HG03558 (cell line): Measurements from ENCODE around the gene ATG16L1.

Experiments used
- ATAC-seq: cut with Tn5 transposase; IDR thresholded peaks from one replicate; pipeline ENCODE4 v1.9.1; 2021; ENCODE audit warnings: moderate number of reproducible peaks; ENCODE audit not compliant: unreplicated experiment; ENCODE audit errors: extremely low read depth

The ATG16L1 gene

GRCh38 chr2:233281992-233282603, 30.6 kb downstream of the ATG16L1 start:
- no peak for ATAC-seq

- no peak for ATAC-seq
Observed at GRCh38 chr2:233285921-233286320, 34.4 kb downstream of the ATG16L1 start.

DNA sequence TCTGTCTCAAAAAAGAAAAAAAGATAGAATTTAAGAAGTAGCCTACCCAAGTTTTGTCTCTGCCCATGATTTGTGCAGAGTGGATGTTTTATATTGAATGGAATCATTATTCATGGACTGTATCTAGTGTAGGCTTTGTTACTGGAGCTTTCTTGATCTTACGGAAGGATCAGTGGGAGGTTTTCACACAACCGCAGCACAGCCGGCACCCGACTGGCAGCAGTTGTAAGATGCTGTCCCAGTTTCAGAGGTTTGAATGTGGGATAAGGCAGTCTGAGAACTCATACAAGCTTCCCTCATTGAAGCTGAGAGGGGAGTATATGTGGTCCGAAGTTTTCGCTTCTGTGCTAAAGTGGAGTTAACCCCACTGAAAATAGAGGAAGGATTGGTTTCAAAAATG, 36.4 kb downstream of the ATG16L1 start:
- ATAC-seq = no peak

DNA sequence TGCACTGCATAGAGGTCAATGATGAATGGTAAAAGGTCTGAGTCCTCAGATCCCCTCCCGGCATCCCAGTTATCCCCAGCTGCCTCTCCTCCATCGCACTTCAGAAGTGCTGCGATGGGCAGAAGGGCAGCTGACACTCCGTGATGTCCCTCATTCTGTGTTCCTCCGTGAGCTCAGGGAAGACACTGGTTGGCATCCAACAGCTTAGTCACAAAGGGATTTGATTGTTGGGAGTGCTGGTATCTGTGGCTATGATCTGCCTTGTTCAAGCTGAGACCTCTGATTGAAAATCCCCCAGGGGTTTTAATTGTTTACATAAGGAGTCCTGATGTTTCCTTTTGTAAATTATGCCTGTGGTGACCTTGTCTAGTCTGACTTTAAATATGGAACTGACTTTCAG, 37.2 kb downstream of the ATG16L1 start:
- no peak for ATAC-seq

- ATAC-seq = no peak
Observed at GRCh38 chr2:233289648-233290047, 38.2 kb downstream of the ATG16L1 start.

DNA sequence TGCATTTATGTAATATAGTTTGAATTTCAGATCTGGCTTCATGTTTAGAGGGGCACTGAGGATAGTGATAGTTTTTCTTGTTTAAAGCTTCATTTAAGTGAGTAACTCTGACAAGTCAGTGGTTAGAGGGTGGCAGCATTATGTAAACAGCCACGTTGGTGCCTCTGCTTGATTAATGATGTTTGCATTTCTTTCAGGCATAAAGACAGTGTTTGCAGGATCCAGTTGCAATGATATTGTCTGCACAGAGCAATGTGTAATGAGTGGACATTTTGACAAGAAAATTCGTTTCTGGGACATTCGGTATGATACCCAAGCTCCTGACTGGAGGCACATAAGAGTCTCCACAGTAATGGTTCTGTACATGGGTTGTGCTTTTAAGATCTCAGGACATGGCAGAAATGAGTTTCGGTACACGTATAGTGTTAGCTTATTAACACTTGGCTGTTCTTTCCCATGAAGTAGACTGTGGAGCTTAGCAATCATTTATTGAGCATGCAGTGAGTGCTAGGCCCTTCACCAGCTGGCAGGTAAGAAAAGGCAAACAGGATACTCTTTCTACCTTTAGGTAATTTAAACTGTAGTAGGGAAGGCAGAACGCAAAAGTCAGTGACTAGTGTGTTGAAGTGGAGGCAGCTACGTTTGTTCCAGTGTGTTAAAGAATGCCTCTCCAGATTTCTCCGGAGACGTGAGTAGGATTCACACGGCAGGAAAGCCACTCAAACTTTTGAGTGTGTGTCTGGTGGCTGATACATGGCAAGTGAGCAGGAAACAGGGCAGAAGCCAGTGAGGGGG, 38.8 kb downstream of the ATG16L1 start:
- no peak for ATAC-seq

DNA sequence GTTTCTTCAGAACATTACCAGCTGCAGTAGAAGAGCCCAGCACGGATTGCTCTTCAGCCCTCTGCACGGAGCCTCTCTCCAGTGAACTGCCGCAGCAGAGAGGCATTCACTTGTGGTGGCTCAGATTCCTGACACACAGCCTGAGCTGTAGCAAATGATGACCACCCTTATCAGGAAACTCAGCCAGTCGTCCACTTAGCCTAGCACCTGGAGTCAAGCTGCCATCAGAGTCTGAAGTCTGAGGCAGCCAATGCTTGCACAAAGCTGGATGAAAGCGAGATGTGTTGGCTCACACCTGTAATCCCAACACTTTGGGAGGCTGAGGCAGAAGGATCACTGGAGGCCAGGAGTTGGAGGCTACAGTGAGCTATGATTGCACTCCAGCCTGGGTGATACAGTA, 44.4 kb downstream of the ATG16L1 start:
- no peak for ATAC-seq

DNA sequence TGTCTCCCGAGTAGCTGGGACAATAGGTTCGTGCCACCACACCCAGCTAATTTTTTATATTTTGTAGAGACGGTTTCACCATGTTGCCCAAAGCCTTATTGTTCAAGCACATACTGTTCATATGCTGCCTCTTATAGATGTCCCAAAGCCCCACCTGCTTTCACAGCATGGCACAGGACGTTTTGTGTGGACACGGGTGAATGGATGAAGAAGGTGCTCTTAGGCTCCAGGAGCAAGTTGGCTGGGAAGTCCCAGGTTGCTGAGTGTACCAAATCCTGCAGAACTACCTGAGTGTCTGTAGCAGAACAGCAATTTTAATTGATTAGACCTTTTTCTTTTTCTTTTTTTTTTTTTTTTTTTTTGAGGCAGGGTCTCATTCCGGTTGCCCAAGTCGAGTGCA, 45.6 kb downstream of the ATG16L1 start:
- no peak for ATAC-seq

GRCh38 chr2:233300401-233300800, 48.9 kb downstream of the ATG16L1 start:
- ATAC-seq = no peak

GRCh38 chr2:233301248-233301647, 49.8 kb downstream of the ATG16L1 start:
- no peak for ATAC-seq

GRCh38 chr2:233301811-233302210, 50.3 kb downstream of the ATG16L1 start:
- ATAC-seq = no peak

GRCh38 chr2:233303252-233303651, 51.8 kb downstream of the ATG16L1 start:
- ATAC-seq = no peak

GRCh38 chr2:233307565-233307964, 56.1 kb downstream of the ATG16L1 start, which contains the start of gene SAG:
Gene SAG (plus strand): TSS chr2:233307816. CDS start chr2:233309190, 1,374 bp downstream.
- ATAC-seq = no peak

DNA sequence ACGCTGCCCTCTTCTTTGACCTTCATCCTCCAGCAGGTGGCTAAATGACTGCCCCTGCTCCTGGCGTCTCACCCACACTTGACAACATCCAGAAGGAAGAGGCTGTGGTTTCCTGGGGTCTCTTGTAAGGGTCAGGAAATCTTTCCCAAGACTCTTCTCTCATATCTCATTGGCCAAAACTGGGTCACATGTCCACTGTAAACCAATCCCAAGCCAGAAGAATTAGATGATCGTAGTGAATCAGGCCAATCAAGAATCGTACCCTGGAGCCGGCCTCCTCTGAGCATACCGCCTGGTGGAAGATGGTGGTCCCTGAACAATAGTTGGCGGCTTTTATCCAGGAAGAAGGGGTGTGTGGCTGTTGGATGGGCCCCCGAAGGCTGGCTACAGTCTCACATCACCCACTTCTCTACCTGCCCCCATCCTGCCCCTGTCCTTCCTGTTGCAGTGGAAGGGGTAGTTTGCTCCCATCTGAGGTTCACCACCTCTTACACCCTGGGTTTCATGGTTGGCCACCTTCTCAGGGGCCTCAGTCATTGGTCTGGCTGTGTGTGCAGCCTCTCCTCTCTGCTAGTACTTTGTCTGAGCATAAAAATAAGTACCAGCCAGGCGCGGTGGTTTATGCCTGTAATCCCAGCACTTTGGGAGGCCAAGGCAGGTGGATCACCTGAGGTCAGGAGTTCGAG, 59.9 kb downstream of the ATG16L1 start:
- ATAC-seq = no peak

DNA sequence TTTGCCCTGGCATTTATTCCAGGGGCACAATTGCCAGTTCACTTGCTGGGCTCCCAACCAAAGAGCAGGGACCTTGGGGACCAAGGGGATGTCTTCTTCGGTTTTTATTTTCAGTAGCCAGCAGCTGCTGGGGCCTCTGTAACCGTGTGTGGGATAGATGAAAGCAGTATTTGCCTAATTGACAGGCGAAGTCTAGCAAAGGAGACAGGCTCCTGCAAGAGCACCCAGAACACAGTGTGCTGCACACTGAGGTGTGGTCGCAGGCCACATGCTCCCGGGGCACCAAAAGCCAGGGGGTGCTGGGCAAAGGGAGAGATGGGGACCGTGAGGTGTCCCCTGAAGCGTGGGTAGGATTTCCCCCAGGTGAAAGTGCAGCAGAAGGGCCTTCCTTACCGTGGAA, 61.4 kb downstream of the ATG16L1 start:
- no peak for ATAC-seq

- no peak for ATAC-seq
Observed at GRCh38 chr2:233314180-233314925, 62.9 kb downstream of the ATG16L1 start.

DNA sequence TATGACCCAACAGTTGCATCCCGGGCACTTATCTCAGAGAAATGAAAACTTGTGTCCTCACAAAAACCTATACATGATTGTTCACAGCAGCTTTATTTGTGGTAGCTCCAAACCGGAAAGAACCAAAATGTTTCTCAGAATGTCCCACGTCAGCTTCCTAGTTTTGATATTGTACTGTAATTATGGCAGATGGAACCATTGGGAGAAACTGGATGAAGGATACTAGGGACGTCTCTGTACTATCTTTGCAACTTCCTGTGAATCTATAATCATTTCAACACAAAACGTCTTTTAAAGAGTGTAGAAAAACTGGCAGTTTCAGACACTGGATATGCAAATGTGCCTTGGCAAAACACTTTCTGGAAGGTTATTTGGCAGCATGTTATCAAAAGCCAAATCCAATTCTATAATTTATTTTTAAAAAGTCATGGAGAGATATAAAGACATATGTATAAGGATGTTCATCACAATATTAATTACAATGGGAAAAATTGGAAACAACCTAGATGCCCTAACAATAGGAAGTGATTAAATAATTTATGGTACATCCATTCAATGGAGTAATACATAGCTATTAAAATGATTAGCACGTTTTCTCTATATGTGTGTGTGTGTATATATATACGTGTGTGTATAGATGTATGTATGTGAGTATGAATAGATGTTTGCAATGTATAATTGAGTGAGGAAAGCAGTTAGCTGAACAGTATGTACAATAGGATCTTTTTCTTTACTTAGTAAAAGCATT, 65.9 kb downstream of the ATG16L1 start:
- no peak for ATAC-seq

- ATAC-seq = no peak
Observed at GRCh38 chr2:233319256-233319655, 67.8 kb downstream of the ATG16L1 start.

GRCh38 chr2:233320470-233320869, 69.0 kb downstream of the ATG16L1 start:
- no peak for ATAC-seq

DNA sequence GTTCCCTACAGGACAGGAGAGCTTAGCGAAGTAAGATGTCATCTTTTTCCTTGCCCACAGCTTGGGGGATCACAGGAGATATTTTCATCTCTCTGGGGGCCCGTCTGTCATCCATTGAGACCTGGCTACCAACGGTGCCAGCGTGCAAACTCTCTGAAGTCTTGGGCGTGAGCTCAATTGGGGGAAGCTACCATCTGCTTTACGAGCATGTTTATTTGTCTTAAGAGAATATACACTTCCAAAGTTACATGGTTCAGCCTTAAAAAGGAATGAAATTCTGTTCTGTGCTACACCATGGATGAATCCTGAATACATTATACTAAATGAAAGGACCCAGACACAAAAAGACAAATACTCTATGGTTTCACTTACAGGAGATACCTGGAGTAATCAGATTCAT, 69.7 kb downstream of the ATG16L1 start:
- ATAC-seq = no peak
